ENCODE measurements around the gene USP6NL.

GRCh38 chr10:11521860-11522259 lies 89.6 kb downstream of the USP6NL start:
- TF ChIP-seq SMC3 (IDR thresholded peaks at IDR 0.05; ENCODE audit: low read depth, low read length) (no peak), CTCF (IDR thresholded peaks at IDR 0.05) (no peak), IRF3 (IDR thresholded peaks at IDR 0.05; ENCODE audit: low read depth, low read length) (no peak), SIN3A (IDR thresholded peaks at IDR 0.05; ENCODE audit: borderline replicate concordance, low read depth, low read length) (no peak), TAF1 (IDR thresholded peaks at IDR 0.05; ENCODE audit: borderline replicate concordance, low read depth, low read length) (no peak), RXRA (IDR thresholded peaks at IDR 0.05; ENCODE audit: borderline replicate concordance, low read depth) (no peak), GATA2 (CRISPR knock-in tag; IDR thresholded peaks at IDR 0.05) (no peak), EP300 (IDR thresholded peaks at IDR 0.05; ENCODE audit: borderline replicate concordance in 1 of 2, low read depth in 1 of 2, low read length in 1 of 2) (no peak), USF2 (IDR thresholded peaks at IDR 0.05; ENCODE audit: borderline replicate concordance, low read depth, low read length) (no peak)
